ENCODE results near the gene PPP2R5C.
A peak's percentile ranks its signal among the peaks of the same experiment; 100 is the strongest.
"Not testable (repeated sequence)": the region's sequence is repeated elsewhere in the genome, so short reads cannot be mapped to it uniquely, and the experiment has no call there.

The PPP2R5C gene

DNA sequence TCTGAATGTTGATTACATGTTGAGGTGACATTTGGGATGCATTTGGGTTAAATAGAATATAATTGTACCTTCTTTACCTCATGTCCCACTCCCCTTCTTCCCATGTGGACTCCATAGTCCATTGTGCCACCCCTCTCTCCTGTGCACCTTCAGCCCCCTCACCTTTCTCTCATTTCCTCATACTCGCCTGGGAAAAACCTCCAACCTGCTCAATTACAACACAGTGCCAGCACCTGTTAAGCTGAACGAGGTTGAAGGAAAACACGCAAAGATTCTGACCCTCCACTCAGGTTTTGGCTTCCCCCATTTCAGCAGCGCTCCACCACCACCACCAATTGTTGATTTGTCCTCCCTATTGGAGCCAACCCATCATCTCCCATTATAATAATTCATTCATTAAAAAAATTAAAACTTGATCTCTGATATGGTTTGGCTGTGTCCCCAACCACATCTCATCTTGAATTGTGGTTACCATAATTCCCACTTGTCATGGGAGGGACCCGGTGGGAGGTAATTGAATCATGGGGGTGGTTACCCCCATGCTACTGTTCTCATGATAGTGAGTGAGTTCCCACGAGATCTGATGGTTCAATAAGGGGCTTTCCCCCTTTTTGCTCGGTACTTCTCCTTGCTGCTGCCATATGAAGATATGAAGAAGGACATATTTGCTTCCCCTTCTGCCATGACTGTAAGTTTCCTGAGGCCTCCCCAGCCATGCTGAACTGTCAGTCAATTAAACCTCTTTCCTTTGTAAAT is 33.7 kb upstream of the PPP2R5C start:
- DNase-seq, result no peak

DNA sequence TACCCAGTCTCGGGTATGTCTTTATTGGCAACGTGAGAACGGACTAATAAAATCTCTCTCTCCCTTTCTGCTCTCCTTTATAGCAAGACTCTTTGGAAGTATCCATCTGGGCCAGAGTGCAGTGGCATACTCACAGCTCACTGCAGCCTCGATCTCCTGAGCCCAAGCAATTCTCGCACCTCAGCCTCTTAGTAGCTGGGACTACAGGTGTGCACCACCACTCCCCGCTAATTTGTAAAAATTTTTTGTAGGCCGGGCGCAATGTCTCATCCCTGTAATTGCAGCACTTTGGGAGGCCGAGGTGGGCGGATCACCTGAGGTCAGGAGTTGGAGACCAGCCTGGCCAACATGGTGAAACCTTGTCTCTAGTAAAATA is 33.2 kb upstream of the PPP2R5C start:
- no peak for DNase-seq

DNA sequence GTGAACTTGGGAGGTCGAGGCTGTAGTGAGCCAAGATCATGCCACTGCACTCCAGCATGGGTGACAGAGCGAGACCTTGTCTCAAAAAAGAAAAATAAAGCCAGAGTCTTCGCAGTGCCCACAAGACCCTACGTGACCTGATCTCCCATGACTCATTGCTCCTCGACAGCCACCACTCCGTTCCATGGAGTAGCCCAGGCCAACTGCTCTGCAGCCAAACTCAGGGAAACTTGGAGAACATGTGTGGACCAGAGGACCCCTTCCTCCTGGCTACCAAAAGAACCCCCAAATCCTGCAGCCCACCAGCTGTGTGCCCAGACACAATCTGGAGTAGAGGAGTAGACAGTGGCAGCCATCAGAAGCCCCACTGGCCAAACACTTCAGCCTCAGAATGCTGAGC is 32.1 kb upstream of the PPP2R5C start:
- DNase-seq, result no peak

DNA sequence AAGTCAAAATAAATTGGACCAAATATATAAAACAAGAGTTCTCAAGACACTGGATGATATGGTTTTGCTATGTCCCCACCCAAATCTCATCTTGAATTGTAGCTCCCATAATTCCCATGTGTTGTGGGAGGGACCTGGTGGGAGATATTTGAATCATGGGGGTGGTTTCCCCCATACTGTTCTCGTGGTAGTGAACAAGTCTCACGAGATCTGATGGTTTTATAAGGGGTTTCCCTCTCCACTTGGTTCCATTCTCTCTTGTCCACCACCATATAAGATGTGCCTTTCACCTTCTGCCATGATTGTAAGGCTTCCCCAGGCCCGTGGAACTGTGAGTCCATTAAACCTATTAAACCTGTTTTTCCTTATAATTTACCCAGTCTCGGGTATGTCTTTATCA is 31.4 kb upstream of the PPP2R5C start:
- not testable (repeated sequence) for DNase-seq

DNA sequence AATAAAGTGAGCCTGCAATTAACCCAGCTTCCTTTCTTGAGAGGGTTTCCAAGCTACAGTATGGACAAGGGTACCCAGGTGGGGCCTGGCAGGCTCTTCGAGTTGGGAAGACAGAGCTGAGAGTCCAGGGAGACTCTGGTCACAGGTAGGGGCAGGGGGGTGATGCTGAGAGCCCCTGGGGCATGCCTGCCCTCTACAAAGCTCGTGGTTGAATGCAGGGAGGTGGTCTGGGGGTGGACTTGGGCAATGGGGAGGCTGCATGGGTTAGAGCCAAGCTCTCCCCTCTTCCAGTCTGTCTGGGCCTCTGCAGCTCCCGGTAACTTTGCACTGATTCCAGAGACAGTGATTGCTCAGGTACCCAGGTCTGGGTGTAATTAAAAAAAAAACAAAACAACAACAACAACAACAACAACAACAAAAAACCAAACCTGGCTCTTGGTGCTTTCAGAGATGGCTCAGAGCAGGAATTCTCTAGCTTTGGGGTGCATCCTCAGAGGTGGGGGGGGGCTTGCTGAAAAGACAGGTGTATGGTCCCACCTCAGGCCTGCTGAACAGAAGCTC is 30.8 kb upstream of the PPP2R5C start:
- DNase-seq, result no peak

DNA sequence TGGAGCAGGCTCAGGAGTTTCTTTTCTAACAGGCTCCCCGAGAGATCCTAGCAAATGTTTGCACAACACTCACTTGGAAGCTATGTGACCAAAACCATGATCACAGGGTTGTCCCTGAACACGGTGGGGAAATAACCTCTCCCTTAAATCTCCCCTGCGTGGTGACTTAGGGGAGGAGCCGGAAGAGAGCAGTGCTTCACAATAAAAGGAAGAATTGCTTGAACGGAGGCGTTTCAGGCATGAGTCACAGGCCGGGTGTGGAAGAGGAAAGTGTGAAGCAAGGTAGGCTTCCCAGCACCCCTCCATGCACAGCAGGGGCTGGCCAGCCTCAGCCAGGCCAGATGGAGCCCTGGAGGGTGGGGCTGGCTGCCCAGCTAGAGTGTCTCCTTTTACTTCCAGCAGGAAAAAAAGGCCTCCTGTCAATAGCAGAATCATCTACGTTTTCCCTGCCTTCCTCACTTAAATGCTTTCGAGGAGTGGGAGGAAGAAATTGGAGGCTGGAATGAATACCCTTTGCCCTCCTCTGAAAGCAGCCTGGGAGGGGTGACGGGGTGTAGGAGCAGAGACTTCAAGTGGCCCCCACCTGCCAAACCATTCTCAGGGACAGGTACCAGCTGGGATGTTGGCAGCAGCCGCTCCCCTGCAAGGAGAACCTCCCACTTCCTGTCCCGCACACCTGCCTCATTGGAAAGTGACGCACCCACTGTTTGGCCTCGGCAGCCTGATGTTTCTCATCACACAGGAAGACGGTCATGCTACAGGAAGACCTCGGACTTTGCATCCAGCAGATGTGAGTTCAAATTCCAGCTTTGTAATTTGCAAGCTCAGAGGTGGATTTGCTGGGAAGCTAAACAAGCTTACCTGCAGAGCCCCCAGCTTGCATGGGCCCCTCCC is 30.1 kb upstream of the PPP2R5C start:
- DNase-seq, result peak; percentile 64

DNA sequence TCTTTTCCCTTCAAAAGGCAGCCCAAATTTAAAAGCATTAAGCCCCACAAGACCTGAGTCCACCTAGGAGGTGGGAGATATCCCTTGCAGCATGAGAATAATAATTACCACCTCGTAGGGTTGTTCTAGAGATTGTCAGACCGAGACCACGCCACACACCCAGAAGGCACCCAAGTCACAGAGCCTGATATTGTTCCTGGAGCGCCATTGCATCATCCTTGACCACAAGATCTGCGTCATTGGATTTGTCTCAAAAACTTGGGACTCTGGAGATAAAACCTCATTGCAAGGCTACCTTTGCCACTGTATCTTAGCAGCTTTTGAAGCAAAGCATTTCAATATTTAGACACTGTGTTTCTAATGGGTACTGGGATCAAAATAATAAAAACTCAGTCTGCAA is 29.4 kb upstream of the PPP2R5C start:
- DNase-seq, result no peak

DNA sequence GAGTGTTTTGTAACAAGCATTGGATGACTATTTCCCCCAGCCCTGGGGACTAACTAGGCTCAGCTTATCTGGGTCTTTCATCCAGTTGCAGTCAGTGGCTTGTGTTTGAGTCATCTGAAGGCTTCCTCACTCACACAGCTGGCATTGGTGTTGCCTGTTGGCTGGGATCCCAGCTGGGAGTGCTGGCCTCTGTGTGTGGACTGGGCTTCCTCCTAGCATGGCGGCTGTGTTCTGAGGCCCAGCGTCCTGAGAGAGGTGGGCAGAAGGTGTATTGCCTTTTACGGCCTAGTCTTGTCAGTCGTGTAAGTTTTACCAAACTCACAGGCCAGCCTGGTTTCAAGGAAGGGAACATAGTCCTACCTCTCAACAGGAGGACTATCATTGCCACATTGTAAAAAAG is 28.3 kb upstream of the PPP2R5C start:
- no peak for DNase-seq

DNA sequence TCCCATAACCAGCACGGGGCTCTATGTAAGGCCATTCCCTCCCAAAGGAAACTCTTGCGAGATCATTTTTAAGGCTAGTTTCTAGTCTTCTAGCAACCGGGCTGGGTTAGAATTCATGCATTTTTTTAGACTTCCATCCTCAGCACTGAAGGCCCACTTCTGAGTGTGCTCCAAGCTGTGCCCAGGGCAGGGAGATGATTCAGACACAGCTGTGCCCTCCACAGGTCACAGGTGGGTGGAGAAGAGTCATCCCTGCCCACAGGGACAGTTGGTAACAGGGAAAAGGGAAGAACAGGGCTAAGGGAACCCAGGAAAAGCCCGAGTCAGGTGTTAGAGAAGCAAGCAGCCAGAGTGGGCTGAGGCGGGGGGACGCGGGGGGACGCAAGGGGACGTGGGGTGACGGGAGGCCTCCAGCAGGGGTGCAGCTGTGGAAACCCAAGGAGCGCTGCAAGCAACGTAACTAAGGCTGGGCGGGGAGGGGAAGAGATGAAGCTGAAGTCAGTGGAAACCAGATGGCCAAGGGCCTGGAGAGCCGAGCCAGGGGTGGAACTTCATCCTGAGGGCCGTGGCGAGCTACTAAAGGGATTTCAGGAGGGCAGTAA is 27.2 kb upstream of the PPP2R5C start:
- DNase-seq, result no peak

DNA sequence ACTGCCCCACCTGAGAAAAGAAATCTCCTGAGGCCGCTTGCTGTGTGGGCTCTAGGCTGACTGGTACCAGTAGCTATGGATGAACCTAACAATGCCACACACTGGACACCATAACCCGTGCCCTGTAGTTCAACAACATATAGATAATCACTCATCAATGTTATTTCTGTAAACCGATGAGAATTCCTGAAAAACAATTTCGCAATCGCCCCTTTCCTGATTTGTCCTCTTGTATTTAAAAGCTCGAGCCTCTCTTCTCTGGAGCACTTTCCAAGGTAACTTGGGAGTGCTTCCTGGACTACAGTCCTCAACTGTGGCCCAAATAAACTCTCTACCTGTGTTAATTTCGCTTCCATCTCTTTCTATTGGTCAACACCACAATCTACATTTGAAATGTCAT is 26.1 kb upstream of the PPP2R5C start:
- DNase-seq, result no peak

DNA sequence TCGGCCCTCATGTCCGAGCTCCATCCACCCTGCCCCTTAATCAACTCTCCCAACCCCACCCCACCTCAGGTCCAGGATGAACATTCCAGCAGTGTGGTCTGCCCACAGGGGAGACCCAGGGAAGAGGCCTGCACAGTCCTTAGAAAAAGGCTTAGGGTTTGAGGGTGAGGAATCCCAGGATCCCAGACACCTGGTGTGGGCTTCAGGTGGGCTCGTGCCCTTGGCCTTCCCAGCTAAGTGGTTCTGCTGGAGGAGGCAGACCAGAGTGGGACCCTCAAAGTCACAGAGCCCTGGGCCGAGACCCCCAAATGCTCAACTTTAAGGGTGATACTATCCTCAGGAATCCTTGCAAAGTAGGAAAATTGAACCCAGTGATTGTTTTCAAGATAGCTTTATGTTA is 25.4 kb upstream of the PPP2R5C start:
- no peak for DNase-seq

DNA sequence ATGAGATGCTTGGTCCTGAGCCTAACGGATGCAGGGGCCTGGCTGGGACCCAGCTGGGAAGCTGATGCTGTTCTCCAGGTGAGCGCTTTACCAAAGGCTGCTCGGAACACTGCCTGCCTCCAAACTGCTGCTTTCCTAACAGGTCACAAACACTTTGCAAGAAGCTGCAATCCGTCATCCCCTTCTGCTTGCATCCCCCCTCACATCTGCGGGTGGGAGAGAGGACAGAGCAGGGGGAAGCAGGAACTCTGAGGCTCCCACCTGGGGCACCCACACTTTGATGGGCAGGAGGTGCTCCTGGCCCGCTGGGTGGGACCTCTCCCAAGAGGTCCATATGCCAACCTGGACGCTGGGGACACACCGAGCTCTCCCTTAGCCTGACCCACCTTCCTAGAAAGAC is 24.9 kb upstream of the PPP2R5C start:
- no peak for DNase-seq

DNA sequence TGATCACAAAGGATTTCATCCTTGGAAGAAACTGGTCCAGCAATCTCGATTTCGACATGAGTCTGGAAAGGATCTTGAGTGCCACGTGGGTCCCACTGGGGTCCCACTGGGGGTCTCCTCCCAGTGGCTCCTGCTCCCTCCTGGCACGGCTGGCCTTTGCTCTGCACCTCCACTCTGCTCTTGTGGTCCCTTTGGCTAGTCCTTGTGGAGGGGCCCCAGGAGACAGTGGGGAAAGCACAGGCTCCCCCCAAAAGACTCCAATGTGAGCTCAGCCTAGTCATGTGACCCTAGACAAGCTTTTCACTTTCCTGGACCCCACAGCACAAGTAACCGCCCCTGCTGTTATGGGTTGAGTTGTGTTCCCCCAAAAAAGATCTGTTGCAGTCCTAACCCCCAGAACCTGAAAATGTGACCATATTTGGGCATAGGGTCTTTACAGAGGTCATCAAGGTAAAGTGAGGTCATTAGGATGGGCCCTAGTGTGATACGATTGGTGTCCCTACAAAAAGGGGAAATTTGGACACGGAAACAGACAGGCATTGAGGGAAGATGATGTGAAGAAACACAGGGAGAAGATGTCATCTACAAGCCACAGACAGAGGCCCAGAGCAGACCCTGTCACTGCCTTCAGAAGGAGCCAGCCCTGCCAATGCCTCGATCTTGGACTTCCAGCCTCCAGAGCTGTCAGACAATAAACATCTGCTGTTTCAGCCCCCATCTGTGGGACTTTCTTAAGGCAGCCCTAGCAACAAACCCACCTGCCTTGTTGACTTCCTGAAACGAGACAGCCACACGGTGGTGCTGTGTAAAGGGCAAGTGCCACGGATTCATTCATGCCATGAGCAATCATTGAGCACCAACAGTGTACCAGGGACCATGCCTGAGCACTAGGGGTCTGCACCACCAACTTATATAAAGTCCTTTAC is 23.8 kb upstream of the PPP2R5C start:
- no peak for DNase-seq

DNA sequence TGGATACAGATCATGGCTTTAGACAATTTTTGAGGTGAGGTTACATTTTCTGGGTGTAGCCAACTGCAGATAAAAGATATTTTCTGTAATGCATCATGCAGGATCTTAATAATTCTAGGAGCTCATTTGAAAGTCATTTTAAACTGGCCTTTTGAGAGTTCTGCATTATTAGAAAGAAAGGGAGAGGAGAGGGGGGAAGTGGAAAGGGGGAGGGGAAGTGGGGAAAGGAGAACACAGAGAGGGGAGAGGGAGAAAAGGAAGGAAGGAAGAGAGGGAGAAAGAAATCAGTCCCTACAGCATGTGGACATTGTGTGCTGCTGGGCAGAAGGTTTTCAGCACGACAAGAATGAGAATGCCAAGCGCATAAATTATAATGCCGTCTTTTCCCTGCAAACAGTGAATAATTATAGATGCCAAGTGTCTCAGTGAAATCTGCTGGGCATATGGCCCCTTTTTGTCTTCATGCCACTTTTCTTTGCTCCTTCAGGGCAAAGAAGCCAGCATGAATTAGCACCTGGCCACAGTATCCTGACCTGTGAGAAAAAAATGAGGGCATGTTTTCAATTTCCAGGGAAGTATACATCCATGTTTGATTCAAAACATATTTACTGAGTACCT is 22.7 kb upstream of the PPP2R5C start:
- DNase-seq, result no peak

DNA sequence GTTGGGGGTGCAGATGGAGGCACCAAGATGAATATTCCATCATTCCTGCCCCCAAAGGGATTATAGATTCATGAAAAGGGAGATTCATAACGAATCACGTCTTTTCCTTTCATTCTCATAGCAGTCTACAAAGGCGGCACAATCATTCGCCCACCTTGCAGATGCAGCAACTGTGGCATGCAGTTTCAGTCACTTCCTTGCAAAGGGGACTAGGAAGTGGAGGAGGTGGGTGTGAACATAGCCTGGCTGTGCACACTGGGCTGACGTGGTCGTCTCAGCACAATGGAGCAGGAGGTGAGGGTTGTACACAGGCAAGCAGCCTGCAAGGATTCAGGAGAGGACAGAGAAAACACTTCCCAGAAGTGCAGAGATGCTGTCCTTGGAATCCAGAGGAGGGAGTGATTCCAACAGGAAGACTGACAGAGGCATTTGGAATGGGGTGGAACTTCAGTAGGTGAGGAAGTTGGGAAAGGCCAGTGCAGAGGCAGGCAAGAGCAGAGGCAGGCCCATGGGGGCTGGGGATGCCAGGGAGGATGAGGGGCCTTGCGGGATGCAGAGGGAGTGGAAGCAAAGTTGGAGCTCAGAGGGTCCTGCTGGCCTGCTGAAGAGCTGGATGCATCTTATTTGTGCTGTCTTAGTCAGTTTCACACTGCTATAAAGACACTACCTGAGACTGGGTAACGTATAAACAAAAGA is 21.9 kb upstream of the PPP2R5C start:
- no peak for DNase-seq

DNA sequence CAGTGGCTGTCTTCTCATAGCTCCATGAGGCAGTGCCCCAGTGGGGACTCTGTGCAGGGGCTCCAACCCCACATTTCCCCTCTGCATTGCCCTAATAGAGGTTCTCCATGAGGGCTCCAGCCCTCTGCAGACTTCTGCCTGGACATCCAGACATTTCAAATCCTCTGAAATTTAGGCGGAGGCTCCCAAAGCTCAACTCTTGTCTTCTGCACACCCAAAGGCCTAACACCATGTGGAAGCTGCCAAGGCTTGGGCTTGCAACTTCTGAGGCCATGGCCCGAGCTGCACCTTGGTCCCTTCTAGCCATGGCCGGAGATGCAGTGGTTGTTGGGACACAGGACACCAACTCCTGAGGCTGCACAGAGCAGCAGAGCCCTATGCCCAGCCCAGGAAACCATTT is 20.5 kb upstream of the PPP2R5C start:
- DNase-seq, result no peak

DNA sequence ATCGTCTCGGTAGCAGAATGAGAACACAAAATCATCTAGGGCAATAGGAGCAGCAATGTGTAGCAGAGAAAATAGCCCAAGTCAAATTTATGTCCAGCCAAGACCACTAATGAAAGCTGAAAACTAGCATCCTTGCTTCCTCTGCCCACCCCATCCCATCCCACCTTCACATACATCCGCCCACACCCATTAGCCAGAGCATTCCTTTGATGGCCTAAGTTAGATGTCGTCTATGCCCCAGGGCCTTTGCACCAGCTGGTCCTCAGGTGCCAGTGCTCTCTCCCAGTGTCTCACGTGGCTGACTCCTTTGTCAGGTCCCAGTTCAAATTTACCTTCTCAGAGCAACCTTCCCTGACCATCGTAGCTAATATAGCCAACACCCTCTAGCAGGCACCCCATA is 17.8 kb upstream of the PPP2R5C start:
- no peak for DNase-seq

DNA sequence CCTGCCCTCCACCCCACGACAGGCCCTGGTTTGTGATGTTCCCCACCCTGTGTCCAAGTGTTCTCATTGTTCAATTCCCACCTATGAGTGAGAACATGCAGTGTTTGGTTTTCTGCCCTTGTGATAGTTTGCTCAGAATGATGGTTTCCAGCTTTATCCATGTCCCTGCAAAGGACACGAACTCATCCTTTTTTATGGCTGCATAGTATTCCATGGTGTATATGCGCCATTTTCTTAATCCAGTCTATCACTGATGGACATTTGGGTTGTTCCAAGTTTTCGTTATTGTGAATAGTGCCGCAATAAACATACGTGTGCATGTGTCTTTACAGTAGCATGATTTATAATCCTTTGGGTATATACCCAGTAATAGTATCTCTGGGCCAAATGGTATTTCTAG is 17.1 kb upstream of the PPP2R5C start:
- DNase-seq, result not testable (repeated sequence)

DNA sequence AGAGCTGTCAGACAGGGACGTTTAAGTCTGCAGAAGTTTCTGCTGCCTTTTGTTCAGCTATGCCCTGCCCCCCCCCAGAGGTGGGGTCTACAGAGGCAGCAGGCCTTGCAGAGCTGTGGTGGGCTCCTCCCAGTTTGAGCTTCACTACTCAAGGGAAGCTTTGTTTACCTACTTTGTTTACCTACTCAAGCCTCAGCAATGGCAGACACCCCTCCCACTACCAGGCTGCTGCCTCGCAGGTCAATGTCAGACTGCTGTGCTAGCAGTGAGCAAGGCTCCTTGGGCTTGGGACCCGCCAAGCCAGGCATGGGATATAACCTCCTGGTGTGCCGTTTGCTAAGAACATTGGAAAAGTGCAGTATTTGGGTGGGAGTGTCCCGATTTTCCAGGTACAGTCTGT is 11.8 kb upstream of the PPP2R5C start:
- DNase-seq, result not testable (repeated sequence)

DNA sequence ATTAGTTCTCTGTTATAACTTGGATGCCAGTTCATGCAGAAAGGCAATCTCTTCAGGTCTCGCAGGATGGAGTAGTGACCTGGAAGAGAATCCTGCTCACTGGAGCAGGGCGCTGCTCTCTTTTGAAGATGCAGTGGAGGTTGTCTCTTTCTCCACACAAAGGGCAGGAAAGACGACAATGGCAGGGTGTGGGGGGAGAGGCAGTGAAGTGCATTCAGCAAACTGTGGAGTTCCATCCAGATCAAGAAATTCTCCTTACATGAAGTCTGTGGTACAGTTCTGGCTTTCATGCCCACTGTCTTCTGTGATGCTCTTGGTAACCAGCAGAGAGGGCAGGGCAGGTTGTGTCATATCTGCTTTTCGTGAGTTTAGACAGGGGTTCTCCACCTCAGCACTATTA is 6.6 kb upstream of the PPP2R5C start:
- no peak for DNase-seq

DNA sequence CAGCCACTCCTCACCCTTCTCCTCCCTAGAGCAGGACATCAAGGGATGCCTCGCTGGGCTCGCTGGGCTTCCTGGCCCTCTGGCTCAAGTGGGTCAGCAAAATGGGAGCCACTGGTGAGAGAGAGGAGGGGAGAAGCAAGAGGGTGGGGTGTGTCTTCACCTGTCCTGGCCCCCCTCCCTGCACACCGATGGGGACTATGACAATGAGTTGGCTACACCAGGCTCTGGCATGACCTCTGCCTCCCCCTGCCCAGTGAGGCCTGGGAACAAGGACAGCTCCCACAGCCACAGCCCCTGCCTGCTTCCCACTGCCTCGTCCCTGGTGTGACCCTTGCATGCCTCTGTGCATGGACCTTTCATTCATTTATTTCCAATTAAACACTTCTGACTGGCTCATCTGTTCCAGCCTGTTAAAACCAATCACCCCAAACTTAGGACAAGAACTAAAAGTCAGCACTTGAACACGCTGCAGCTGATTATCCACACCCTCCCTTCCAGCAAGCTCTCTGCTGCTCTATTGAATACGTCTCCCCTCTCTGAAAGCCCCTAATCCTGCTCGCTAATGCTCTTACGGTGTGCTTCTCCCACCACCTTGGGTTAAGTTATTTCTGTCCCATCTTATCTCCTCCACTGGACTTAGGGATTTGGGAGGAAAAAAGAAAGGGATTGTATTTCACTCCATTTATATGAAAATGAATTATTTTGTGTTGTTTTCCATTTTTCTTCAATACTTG is 5.8 kb upstream of the PPP2R5C start:
- no peak for DNase-seq
